ENCODE results near the gene IL1R1. TPM values are rescaled to one million over a fixed set of nuclear protein-coding genes. Genes with fewer than 3 reads are reported as not detected.

The IL1R1 gene
- polyA plus RNA-seq, 5 donors: 82.9 to 144 (median 115) TPM

GRCh38 chr2:102137138-102137537 is 5.4 kb upstream of the IL1R1 start:
- no peak for DNase-seq

GRCh38 chr2:102138331-102138730 is 4.2 kb upstream of the IL1R1 start:
- no peak for DNase-seq

- no peak for DNase-seq
Measured at GRCh38 chr2:102139851-102140250, 2.7 kb upstream of the IL1R1 start.

GRCh38 chr2:102140377-102140776 is 2.2 kb upstream of the IL1R1 start:
- no peak for DNase-seq

- DNase-seq: peak in 1 of 2 donors; percentile 69
Measured at GRCh38 chr2:102141011-102141943, 1.3 kb upstream of the IL1R1 start.

GRCh38 chr2:102142829-102143449 is 393 bp downstream of the IL1R1 start:
- DNase-seq: peak in 1 of 2 donors; percentile 61

GRCh38 chr2:102143450-102143985 is 972 bp downstream of the IL1R1 start:
- peak in 1 of 2 donors; percentile 47 for DNase-seq

- DNase-seq: no peak
Measured at GRCh38 chr2:102144128-102144527, 1.6 kb downstream of the IL1R1 start.

GRCh38 chr2:102145107-102145506 is 2.6 kb downstream of the IL1R1 start:
- DNase-seq: no peak

- no peak for DNase-seq
Measured at GRCh38 chr2:102145934-102146333, 3.4 kb downstream of the IL1R1 start.

- DNase-seq: no peak
Measured at GRCh38 chr2:102147935-102148334, 5.4 kb downstream of the IL1R1 start.

GRCh38 chr2:102149243-102149642 is 6.7 kb downstream of the IL1R1 start:
- DNase-seq: no peak

GRCh38 chr2:102149644-102150455 is 7.3 kb downstream of the IL1R1 start:
- DNase-seq: no peak

- no peak for DNase-seq
Measured at GRCh38 chr2:102154364-102154763, 11.8 kb downstream of the IL1R1 start.

- DNase-seq: peak in 1 of 2 donors; percentile 27
Measured at GRCh38 chr2:102154946-102155702, 12.6 kb downstream of the IL1R1 start.

- peak; percentile 85 to 93 for DNase-seq
Measured at GRCh38 chr2:102155703-102156515, 13.4 kb downstream of the IL1R1 start.

- no peak for DNase-seq
Measured at GRCh38 chr2:102158011-102158755, 15.6 kb downstream of the IL1R1 start.

- no peak for DNase-seq
Measured at GRCh38 chr2:102159295-102159694, 16.7 kb downstream of the IL1R1 start.

GRCh38 chr2:102166189-102166845 is 23.8 kb downstream of the IL1R1 start:
- DNase-seq: peak in 1 of 2 donors; percentile 49

Measured in right lung (tissue), 5 donors.